ENCODE data around the gene IP6K3.
A peak's percentile ranks its signal among the peaks of the same experiment; 100 is the strongest.

Gene IP6K3

GRCh38 chr6:33699131-33699530 is 47.6 kb downstream of the IP6K3 start:
- H3F3A ChIP-seq (ENCODE audit: control insufficient read depth, insufficient read depth) = peaks cover 44% of the 10 kb centered on the region
- no peak overlapping the region for H3K4me2 ChIP-seq (ENCODE audit: low read length)
- no peak overlapping the region for H3K4me3 ChIP-seq (ENCODE audit: low read length)
- peaks cover 3% of the 10 kb centered on the region; the same call in 1 of the 2 replicates for H3K79me2 ChIP-seq (ENCODE audit: control insufficient read depth, low read length)
- H3K27ac ChIP-seq (ENCODE audit: low read depth, low read length) = peak overlapping the region; percentile 7; the same call in 1 of the 2 replicates
- TF ChIP-seq, protein P1, sequence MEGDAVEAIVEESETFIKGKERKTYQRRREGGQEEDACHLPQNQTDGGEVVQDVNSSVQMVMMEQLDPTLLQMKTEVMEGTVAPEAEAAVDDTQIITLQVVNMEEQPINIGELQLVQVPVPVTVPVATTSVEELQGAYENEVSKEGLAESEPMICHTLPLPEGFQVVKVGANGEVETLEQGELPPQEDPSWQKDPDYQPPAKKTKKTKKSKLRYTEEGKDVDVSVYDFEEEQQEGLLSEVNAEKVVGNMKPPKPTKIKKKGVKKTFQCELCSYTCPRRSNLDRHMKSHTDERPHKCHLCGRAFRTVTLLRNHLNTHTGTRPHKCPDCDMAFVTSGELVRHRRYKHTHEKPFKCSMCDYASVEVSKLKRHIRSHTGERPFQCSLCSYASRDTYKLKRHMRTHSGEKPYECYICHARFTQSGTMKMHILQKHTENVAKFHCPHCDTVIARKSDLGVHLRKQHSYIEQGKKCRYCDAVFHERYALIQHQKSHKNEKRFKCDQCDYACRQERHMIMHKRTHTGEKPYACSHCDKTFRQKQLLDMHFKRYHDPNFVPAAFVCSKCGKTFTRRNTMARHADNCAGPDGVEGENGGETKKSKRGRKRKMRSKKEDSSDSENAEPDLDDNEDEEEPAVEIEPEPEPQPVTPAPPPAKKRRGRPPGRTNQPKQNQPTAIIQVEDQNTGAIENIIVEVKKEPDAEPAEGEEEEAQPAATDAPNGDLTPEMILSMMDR (IDR thresholded peaks at IDR 0.05; ENCODE audit: low read depth, low read length, poor library complexity, severe bottlenecking) = no peak
- no peak for TF ChIP-seq EZH2phosphoT487 (IDR thresholded peaks at IDR 0.05; ENCODE audit: borderline replicate concordance, low read length)
- no peaks in the 10 kb centered on the region for H3K9me3 ChIP-seq (ENCODE audit: control insufficient read depth, insufficient read depth, low read length)
- H4K20me1 ChIP-seq (ENCODE audit: control insufficient read depth, insufficient read depth, low read depth, low read length) = 0 out of 2 replicates have a peak, but pooled peaks cover 5% of the 10 kb centered on the region
- H3K36me3 ChIP-seq (ENCODE audit: control insufficient read depth, low read length) = peaks cover 75% of the 10 kb centered on the region
- H3K27me3 ChIP-seq (ENCODE audit: control insufficient read depth, low read length) = no peaks in the 10 kb centered on the region
- peaks cover 56% of the 10 kb centered on the region for H3K4me1 ChIP-seq (ENCODE audit: control insufficient read depth, low read length)
- no peaks in the 10 kb centered on the region for H3K9me2 ChIP-seq (replicated peaks; ENCODE audit: control insufficient read depth, low read length)

DNA sequence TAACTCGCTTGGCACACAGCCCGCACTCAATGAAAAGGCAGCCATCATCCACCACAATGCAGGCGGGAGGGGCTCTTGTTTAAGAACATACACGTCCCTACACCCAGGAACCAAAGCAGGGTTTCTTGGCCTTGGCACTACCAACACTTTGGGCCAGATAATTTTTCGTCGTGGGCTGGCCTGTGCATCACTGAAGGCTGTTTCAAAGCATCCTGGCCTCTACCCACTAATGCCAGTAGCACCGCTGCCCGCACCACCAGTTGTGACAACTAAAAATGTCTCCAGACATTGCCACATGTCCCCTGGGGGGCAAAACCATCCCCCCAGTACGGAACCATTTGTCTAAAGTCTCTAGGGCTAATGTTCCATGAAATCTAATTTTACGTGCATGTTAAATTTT is 48.2 kb downstream of the IP6K3 start:
- no peak for TF ChIP-seq EZH2phosphoT487 (IDR thresholded peaks at IDR 0.05; ENCODE audit: borderline replicate concordance, low read length)
- TF ChIP-seq, protein P1 (IDR thresholded peaks at IDR 0.05; ENCODE audit: low read depth, low read length, poor library complexity, severe bottlenecking) = no peak
- H3K36me3 ChIP-seq (ENCODE audit: control insufficient read depth, low read length) = peaks cover 82% of the 10 kb centered on the region

GRCh38 chr6:33697845-33698244 is 48.9 kb downstream of the IP6K3 start:
- Histone ChIP-seq H3K9me3 (ENCODE audit: control insufficient read depth, insufficient read depth, low read length) (no peaks in the 10 kb centered on the region), H4K20me1 (ENCODE audit: control insufficient read depth, insufficient read depth, low read depth, low read length) (0 out of 2 replicates have a peak, but pooled peaks cover 5% of the 10 kb centered on the region), H3K79me2 (ENCODE audit: control insufficient read depth, low read length) (peaks cover 3% of the 10 kb centered on the region; the same call in 1 of the 2 replicates), H3K9me2 (replicated peaks; ENCODE audit: control insufficient read depth, low read length) (no peaks in the 10 kb centered on the region), H3K4me1 (ENCODE audit: control insufficient read depth, low read length) (peaks cover 69% of the 10 kb centered on the region), H3K4me2 (ENCODE audit: low read length) (no peak overlapping the region), H3K4me3 (ENCODE audit: low read length) (no peak overlapping the region), H3F3A (ENCODE audit: control insufficient read depth, insufficient read depth) (peaks cover 39% of the 10 kb centered on the region), H3K27ac (ENCODE audit: low read depth, low read length) (no peak overlapping the region), H3K27me3 (ENCODE audit: control insufficient read depth, low read length) (no peaks in the 10 kb centered on the region), H3K36me3 (ENCODE audit: control insufficient read depth, low read length) (peaks cover 87% of the 10 kb centered on the region)
- no peak for TF ChIP-seq EZH2phosphoT487 (IDR thresholded peaks at IDR 0.05; ENCODE audit: borderline replicate concordance, low read length)
- TF ChIP-seq, protein P1 (IDR thresholded peaks at IDR 0.05; ENCODE audit: low read depth, low read length, poor library complexity, severe bottlenecking) = no peak

More for the DNA sequence above, 48.2 kb downstream of the IP6K3 start:
- Histone ChIP-seq H3K4me2 (ENCODE audit: low read length) (no peak overlapping the region), H3F3A (ENCODE audit: control insufficient read depth, insufficient read depth) (peaks cover 40% of the 10 kb centered on the region), H3K27ac (ENCODE audit: low read depth, low read length) (0 out of 2 replicates have a peak overlapping the region, but pooled peaks have one; percentile 7), H3K4me1 (ENCODE audit: control insufficient read depth, low read length) (peaks cover 62% of the 10 kb centered on the region), H4K20me1 (ENCODE audit: control insufficient read depth, insufficient read depth, low read depth, low read length) (0 out of 2 replicates have a peak, but pooled peaks cover 5% of the 10 kb centered on the region), H3K9me2 (replicated peaks; ENCODE audit: control insufficient read depth, low read length) (no peaks in the 10 kb centered on the region), H3K27me3 (ENCODE audit: control insufficient read depth, low read length) (no peaks in the 10 kb centered on the region), H3K79me2 (ENCODE audit: control insufficient read depth, low read length) (peaks cover 3% of the 10 kb centered on the region; the same call in 1 of the 2 replicates), H3K4me3 (ENCODE audit: low read length) (no peak overlapping the region), H3K9me3 (ENCODE audit: control insufficient read depth, insufficient read depth, low read length) (no peaks in the 10 kb centered on the region)

Data from DOHH2 (cell line).